Stimulated activated CD4-positive, alpha-beta T cell treated with anti-CD3 and anti-CD28 coated beads, Interleukin-15, amount 100 ng/mL, for 24 hours (primary cell): ENCODE measurements around the gene COQ8B.

Experiments used
- DNase-seq: peaks from one replicate; pipeline ENCODE4 v3.0.0-alpha.2; 2020

Gene COQ8B

GRCh38 chr19:40717325-40717879 lies 716 bp upstream of the COQ8B start:
- DNase-seq = no peak

GRCh38 chr19:40716031-40716481 lies 630 bp downstream of the COQ8B start:
- DNase-seq = peak; percentile 82

GRCh38 chr19:40714441-40715299 lies 2.0 kb downstream of the COQ8B start:
- DNase-seq = peak; percentile 95

- DNase-seq = no peak
Observed at GRCh38 chr19:40713939-40714338, 2.7 kb downstream of the COQ8B start.

GRCh38 chr19:40709817-40710216 lies 6.9 kb downstream of the COQ8B start:
- no peak for DNase-seq

GRCh38 chr19:40707615-40708014 lies 9.1 kb downstream of the COQ8B start:
- no peak for DNase-seq

- DNase-seq = no peak
Observed at GRCh38 chr19:40705950-40706619, 10.6 kb downstream of the COQ8B start.

GRCh38 chr19:40705362-40705651 lies 11.4 kb downstream of the COQ8B start:
- DNase-seq = no peak

GRCh38 chr19:40704491-40705361 lies 12.0 kb downstream of the COQ8B start:
- DNase-seq = no peak

- no peak for DNase-seq
Observed at GRCh38 chr19:40703029-40703755, 13.5 kb downstream of the COQ8B start.

GRCh38 chr19:40702337-40703012 lies 14.2 kb downstream of the COQ8B start:
- no peak for DNase-seq

GRCh38 chr19:40701758-40702157 lies 14.9 kb downstream of the COQ8B start:
- no peak for DNase-seq

- DNase-seq = no peak
Observed at GRCh38 chr19:40700083-40700482, 16.6 kb downstream of the COQ8B start.

GRCh38 chr19:40697007-40697406 lies 19.7 kb downstream of the COQ8B start:
- no peak for DNase-seq

GRCh38 chr19:40695881-40696280 lies 20.8 kb downstream of the COQ8B start:
- DNase-seq = no peak

GRCh38 chr19:40693896-40694295 lies 22.8 kb downstream of the COQ8B start:
- DNase-seq = no peak

GRCh38 chr19:40693150-40693788 lies 23.4 kb downstream of the COQ8B start:
- no peak for DNase-seq

GRCh38 chr19:40692212-40692551 lies 24.5 kb downstream of the COQ8B start:
- DNase-seq = no peak

- DNase-seq = peak; percentile 22
Observed at GRCh38 chr19:40691421-40692211, 25.1 kb downstream of the COQ8B start.

- peak; percentile 93 for DNase-seq
Observed at GRCh38 chr19:40690693-40691420, 25.8 kb downstream of the COQ8B start.
